ENCODE data around the gene ZBTB20.
A peak's percentile ranks its signal among the peaks of the same experiment; 100 is the strongest.
"Not testable (repeated sequence)": the region's sequence is repeated elsewhere in the genome, so short reads cannot be mapped to it uniquely, and the experiment has no call there.

ZBTB20 gene

DNA sequence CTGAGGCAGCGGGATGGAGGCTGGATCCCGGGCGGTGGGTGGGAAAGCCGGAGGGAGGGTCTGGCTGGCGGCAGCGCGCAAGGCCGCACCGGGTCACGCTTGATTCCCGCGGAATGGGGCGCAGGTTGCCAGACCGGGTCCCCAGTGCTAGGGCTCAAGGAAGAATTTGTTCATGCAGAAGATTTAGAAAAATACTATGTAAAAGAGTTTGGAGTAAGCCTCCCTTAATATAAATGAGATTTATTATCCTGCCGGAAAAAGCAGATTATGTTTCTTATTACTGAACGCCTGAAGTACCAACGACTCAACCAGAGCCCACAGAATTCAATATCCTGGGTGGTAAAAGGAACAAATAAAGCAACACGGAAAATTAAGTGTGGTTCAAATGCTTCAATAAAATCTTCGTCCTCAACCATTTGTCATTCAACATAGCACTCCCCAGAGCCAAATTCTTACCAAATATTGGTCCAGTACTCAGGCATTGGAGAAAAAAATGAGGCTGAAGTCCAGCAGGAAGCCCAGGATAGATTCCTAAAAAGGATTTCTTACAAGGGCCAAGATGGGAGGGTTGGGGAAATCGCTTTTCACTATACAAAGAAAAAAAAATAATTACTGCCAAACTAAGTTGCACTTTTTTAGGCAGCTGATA, 1.2 kb upstream of the ZBTB20 start:
- no peak for DNase-seq (ENCODE audit: extremely low spot score, insufficient read length, low read depth)
- no peak for FAIRE-seq

DNA sequence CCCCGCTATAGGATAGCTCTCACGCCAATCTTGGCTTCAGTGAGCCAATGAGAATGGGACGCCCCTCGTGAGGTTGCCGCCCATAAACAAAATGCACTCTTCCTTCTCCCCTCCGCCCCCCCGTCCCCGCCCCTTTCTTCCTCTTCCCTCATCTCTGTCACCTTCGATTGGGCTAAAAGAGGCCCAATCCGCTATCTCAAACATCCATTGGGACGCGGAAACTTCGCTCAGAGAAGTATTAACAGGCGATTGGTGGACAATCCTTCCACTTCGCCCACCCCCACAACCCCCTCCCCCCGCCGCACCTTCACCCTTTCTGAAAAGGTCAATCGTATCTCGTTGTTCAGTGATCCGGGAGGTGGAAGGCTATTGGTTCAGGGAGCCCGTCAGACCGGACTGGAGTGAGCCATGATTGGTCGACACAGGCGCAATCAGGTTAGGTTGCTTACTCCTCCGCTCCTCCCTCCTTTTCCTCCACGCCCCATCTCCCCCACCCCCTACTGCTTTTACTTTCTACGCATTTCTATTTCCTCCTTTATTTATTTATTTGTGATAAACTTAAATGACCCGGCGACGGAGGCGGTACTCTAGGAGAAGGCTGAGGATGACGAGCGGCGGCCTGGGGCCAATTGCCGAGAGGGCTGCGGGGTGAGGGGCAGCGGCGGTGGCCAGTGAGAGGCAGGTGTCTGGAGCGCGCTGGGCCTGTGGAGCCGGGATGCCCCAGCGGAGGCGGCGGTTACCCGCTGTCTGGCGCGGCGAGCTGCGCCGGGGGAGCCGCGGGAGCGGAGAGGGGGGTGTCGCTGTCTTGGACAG, 447 bp upstream of the ZBTB20 start:
- FAIRE-seq (peak; percentile 99), DNase-seq (ENCODE audit: extremely low spot score, insufficient read length, low read depth) (peak; percentile 75)

DNA sequence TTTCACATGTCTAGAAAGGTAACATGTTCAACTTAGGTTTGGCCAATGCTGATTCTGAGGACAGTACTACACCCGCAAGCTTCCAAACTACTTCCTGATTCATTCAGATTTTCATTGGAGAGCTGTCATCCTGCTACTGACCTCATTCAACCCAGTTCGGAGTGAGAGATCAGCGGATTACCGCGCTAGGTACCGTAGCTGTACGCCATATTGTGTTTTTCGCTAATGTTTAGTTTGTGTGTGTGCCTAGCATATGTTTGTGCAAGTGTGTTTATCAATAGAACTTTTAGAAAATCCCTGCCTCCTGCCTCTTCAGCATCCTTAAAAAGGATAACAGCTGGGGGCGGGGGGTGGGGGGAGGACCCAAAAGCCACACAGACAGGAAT, 1.1 kb downstream of the ZBTB20 start:
- DNase-seq (ENCODE audit: extremely low spot score, insufficient read length, low read depth) (no peak), FAIRE-seq (peak; percentile 84)

DNA sequence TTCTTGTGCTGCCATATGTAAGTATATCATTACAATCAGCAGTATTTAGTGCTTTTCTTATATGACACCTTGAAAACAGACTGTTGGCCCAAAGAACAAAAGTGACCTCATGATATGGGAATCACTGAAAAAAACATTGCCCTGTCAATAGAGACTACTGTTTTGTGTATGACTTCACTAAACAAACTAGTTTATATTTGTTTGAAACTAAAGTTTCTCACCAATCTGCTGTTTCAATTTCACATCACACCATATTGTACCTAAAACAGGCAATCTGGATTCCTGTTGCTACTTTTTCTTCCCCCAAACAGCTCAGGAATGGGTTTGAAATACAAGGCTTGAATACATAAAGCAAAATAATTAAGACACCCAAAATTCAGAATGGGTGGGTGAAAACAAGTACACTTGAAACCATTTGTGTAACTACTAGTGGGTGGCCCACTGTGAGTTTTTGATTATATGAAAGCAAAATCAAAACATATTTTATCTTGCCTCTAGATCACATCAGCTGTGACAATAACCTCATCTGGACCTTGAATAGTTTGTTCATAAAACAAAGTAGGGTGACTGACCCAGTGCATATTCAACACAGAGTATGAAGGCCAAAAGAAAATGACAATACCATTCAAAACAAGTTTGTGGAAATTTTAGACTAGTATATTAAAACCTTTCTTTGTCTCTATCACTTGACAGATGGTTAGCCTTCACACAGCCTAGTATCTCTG, 5.9 kb downstream of the ZBTB20 start:
- FAIRE-seq, result peak; percentile 21

DNA sequence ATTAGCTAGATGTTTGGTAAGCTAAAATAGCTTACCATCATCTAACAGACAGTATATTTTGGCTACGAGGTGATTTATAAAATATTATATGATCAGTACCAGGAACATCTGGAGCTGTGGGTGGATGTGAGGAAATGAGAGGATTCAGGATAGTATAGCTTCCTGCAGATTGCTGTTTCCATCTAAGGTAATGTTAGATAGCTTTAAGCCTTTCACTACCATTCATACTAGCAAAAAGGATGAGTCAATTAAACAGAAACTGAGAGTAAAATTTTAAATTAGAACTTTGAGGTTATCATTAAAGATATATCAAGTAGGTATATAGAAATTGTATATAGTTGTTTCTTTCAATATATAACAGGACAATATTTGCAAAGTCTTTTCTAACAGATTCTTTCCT, 8.0 kb downstream of the ZBTB20 start:
- no peak for FAIRE-seq
- DNase-seq (ENCODE audit: extremely low spot score, insufficient read length, low read depth), result no peak

More for the DNA sequence above, 5.9 kb downstream of the ZBTB20 start:
- no peak for DNase-seq (ENCODE audit: extremely low spot score, insufficient read length, low read depth)

- FAIRE-seq, result no peak
- DNase-seq (ENCODE audit: extremely low spot score, insufficient read length, low read depth), result no peak
Measured at GRCh38 chr3:115134648-115135347, 12.3 kb downstream of the ZBTB20 start.

- DNase-seq (ENCODE audit: extremely low spot score, insufficient read length, low read depth) (no peak), FAIRE-seq (no peak)
Measured at GRCh38 chr3:115127208-115127607, 19.9 kb downstream of the ZBTB20 start.

DNA sequence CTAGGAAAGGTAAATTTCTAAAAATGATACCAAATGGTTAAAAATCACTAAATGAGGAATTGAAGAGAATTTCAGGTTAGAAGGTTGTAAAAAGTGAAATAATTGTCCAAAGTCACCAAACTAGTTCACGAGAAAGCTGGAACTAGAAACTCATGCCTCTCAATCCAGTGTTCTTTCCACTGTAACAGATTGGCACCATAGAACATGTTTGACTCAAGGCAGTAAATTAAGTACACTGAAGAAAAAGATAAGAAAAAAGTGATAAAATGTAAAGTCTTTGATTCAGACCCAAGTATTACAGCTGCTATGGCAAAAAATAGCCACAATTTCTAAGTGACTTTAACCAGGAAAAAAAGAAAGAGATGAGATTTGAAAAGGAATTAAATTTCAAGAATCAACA, 26.5 kb downstream of the ZBTB20 start:
- DNase-seq (ENCODE audit: extremely low spot score, insufficient read length, low read depth) (no peak), FAIRE-seq (no peak)

DNA sequence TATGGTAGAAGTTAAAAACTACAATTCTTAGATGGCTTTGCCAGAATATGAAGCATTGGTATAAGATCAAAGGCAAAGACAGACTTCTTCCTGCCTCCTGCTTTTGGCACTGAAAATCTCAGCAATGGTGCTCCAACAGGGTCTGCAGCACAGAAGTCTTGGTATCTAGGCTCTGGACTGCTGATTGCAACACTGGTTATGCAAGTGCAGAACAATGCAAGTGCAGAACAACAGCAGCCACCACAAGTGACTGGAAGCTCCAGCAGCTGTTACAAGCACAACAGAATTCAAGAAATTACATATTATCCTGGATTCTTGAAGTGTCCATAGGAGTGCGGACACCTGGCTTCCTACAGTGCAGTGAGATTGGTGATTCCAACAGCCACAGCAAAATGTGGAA, 33.7 kb downstream of the ZBTB20 start:
- no peak for DNase-seq (ENCODE audit: extremely low spot score, insufficient read length, low read depth)
- no peak for FAIRE-seq

DNA sequence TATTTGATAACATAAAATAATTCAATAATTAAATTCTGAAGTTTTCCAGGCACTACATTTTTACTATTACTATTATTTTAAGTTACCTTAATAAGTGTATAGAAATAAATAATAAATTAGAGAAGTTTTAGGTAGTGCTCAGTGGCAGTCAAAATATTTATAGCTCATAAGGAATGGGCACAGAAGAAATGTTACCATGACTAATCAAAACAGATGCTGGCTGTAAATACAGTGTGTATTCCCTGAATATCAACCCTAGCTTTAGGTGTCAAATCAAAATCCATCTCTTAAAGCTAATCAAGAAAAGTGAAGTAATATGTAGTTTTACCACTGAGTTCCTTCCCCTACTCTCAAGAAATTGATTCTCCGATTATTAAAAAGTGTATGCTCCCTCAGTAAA, 35.5 kb downstream of the ZBTB20 start:
- no peak for FAIRE-seq
- no peak for DNase-seq (ENCODE audit: extremely low spot score, insufficient read length, low read depth)

GRCh38 chr3:115110830-115111229, 36.3 kb downstream of the ZBTB20 start:
- FAIRE-seq, result no peak
- DNase-seq (ENCODE audit: extremely low spot score, insufficient read length, low read depth), result no peak

- not testable (repeated sequence) for FAIRE-seq; DNase-seq (ENCODE audit: extremely low spot score, insufficient read length, low read depth)
Measured at GRCh38 chr3:115110066-115110465, 37.0 kb downstream of the ZBTB20 start.

DNA sequence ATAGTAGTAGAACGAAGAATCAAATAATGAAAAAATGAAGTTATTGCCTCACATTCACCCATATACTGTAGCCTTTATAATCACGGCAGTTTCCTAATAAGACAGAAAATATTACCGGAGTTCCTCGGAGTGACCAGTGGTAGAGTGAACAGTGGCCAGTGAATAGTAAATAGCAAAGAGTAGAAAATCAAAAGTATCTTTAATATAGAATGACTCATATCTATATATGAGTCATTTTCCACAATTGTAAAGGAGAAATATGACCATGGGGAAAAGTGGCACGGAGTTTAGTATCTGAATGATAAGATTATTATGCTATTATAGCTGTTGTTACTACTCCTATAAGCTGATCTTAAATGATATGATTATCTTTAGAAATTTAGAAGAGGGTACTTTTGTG, 38.5 kb downstream of the ZBTB20 start:
- FAIRE-seq, result no peak
- no peak for DNase-seq (ENCODE audit: extremely low spot score, insufficient read length, low read depth)

- FAIRE-seq (no peak), DNase-seq (ENCODE audit: extremely low spot score, insufficient read length, low read depth) (no peak)
Measured at GRCh38 chr3:115102046-115102445, 45.0 kb downstream of the ZBTB20 start.

DNA sequence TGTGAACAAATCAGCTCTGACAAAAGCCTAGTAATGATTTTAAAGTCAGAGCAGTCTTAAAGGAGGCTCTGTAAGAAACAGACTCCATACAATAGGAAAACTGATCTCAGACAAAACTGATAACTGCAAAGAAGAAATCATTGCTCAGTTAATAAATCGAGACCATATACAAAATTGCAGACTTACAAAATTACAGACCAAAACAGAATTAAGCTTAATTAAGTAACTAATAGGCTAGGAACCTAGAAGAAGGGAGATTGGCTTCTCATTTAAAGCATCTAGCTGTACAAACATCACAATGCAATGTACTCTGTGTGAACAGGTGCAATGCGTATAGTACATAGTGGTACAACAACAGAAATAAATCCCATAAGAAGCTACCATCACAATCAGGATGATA, 46.3 kb downstream of the ZBTB20 start:
- FAIRE-seq (no peak), DNase-seq (ENCODE audit: extremely low spot score, insufficient read length, low read depth) (no peak)

DNA sequence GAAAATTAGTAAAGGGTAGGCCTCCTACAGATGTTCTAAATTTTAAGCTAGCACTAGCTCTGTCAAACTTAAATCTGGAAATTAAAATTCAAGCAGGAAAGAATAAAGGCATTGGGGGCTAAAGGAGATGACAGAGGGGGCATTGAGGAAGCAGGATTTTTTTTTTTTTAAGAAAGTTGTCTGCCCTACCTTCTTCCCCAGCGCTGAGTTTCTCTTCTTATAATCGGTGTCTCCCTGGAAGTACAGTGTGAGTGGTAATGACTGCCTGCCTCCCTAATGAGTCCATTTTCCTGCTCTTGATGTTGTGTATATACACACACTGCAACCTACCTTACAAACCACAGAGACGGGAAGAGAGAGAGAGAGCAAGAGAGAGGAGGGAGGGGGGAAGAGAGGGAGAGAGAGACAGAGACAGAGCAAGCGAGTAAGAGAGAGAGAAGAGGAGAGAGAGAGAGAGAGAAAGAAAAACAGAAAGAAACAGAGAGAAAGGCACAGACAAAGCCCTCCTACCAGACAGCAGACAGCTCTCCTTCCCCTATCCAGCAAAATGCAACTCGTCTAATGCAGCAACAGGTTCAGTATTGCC, 47.0 kb downstream of the ZBTB20 start:
- FAIRE-seq (peak; percentile 47), DNase-seq (ENCODE audit: extremely low spot score, insufficient read length, low read depth) (no peak)

GRCh38 chr3:115099134-115099985, 47.7 kb downstream of the ZBTB20 start:
- no peak for DNase-seq (ENCODE audit: extremely low spot score, insufficient read length, low read depth)
- FAIRE-seq, result no peak

GRCh38 chr3:115098354-115099073, 48.6 kb downstream of the ZBTB20 start:
- FAIRE-seq, result no peak
- no peak for DNase-seq (ENCODE audit: extremely low spot score, insufficient read length, low read depth)

- FAIRE-seq, result no peak
- no peak for DNase-seq (ENCODE audit: extremely low spot score, insufficient read length, low read depth)
Measured at GRCh38 chr3:115095236-115095635, 51.9 kb downstream of the ZBTB20 start.

All from GM18507 (cell line).